ENCODE results near the gene SAP130. TPM values are rescaled to one million over a fixed set of nuclear protein-coding genes. Genes with fewer than 3 reads are reported as not detected.

The SAP130 gene
- total and polyA plus RNA-seq, 2 of the 4 experiments (the other 2 are of a cell fraction): 6.1 to 17.1 TPM

DNA sequence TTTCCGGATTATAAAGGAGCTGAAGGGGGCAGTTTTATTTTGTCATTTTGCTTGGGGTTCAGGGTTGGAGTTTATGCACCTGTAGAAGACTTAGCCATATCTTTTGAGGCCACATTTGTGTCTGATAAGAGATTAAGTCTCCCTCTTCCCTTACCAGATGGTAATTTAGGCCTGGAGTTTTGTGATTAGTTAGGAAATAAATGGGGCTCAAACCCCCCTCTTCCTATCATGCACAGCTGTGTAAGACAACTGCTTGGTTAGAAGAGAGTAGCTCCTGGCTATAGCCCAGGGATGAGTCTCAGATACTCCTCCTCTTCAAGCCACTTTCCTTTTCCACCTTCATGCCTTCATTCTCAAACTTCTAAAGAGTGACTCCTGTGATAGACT lies 802 bp upstream of the SAP130 start (continued):
- TF ChIP-seq POLR2A (IDR thresholded peaks at IDR 0.05; ENCODE audit: low read depth, low read length) (no peak), RFX5 (IDR thresholded peaks at IDR 0.05; ENCODE audit: low read depth, low read length) (no peak), MAZ (IDR thresholded peaks at IDR 0.05; ENCODE audit: borderline replicate concordance, low read depth, low read length) (no peak), FOS (IDR thresholded peaks at IDR 0.05; ENCODE audit: low read depth, low read length) (no peak), MXI1 (IDR thresholded peaks at IDR 0.05; ENCODE audit: borderline replicate concordance, low read depth, low read length) (no peak), CHD1 (IDR thresholded peaks at IDR 0.05; ENCODE audit: low read depth, low read length) (no peak)

DNA sequence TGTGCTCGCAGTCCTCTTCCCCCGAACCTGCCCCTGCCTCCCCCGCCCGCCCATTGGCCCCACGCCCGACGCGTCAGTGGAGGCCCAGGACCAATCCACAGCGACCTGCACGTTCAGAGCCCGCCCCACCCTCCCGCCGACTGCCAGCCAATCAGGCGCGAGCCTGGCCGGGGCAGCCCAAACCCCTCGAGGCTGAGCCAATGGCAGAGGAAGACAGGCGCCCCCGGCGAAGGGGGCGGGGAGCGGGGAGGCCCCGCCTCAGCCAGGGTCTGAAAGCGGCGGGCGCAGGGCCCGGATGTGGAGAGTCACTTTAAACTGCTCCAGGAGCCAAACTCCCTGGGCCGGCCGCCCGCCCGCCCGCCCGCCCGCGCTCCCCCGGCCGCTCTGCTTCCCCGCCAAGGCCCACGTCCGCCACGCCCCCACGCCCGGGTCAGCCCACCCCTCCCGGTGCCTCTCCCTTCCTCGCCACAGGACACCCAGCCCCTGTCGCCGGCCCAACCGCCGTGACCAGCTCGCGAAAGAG lies 520 bp downstream of the SAP130 start:
- peaks cover 2% of the 10 kb centered on the region; the same call in 1 of the 2 replicates for H3K4me1 ChIP-seq (ENCODE audit: control insufficient read depth, insufficient read depth, low read length)
- no peak overlapping the region for H2BK15ac ChIP-seq (ENCODE audit: low read depth, low read length)
- H3K4ac ChIP-seq (ENCODE audit: low read depth, low read length): peak overlapping the region; percentile 65; the same call in 1 of the 2 replicates
- no peak overlapping the region for H3K23ac ChIP-seq (ENCODE audit: low read depth, low read length)
- ChIA-PET CTCF (no interaction called here), POLR2A (ENCODE audit: unreplicated experiment) (no interaction called here)
- H3K9me3 ChIP-seq (ENCODE audit: control insufficient read depth, insufficient read depth, low read length): peaks cover 3% of the 10 kb centered on the region; the same call in 1 of the 2 replicates
- in situ Hi-C loops (cut with MboI; ENCODE audit: low sequenced_read_pairs) (no loop called here), intact Hi-C loops (cut with micrococcal nuclease) (no loop called here), dilution Hi-C loops (cut with HindIII; ENCODE audit: low sequenced_read_pairs, unreplicated experiment) (no loop called here)
- H2BK5ac ChIP-seq (ENCODE audit: low read depth, low read length, poor library complexity, severe bottlenecking): peak overlapping the region; percentile 87
- DNase-seq (peak; percentile 98), ATAC-seq (ENCODE audit: low read depth) (peak; percentile 90)
- H3K79me1 ChIP-seq (ENCODE audit: low read depth in 1 of 2, low read length in 2 of 2): peaks cover 8 to 22% of the 10 kb centered on the region in 2 experiments; a peak in 3 of 4 replicates
- peak overlapping the region; percentile 21; the same call in 1 of the 2 replicates for H2AK5ac ChIP-seq (ENCODE audit: low read depth, low read length)
- no peaks in the 10 kb centered on the region for H3K9me1 ChIP-seq (ENCODE audit: insufficient read depth, low read length)
- TF ChIP-seq, protein P1, sequence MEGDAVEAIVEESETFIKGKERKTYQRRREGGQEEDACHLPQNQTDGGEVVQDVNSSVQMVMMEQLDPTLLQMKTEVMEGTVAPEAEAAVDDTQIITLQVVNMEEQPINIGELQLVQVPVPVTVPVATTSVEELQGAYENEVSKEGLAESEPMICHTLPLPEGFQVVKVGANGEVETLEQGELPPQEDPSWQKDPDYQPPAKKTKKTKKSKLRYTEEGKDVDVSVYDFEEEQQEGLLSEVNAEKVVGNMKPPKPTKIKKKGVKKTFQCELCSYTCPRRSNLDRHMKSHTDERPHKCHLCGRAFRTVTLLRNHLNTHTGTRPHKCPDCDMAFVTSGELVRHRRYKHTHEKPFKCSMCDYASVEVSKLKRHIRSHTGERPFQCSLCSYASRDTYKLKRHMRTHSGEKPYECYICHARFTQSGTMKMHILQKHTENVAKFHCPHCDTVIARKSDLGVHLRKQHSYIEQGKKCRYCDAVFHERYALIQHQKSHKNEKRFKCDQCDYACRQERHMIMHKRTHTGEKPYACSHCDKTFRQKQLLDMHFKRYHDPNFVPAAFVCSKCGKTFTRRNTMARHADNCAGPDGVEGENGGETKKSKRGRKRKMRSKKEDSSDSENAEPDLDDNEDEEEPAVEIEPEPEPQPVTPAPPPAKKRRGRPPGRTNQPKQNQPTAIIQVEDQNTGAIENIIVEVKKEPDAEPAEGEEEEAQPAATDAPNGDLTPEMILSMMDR (conservative IDR thresholded peaks at IDR 0.05; ENCODE audit: low read depth, low read length): no peak
- TF ChIP-seq POLR2A (IDR thresholded peaks at IDR 0.05; ENCODE audit: low read depth, low read length): 0 out of 2 replicates have a peak, but pooled peaks have one; percentile 2
- TF ChIP-seq MAZ (IDR thresholded peaks at IDR 0.05; ENCODE audit: borderline replicate concordance, low read depth, low read length): peak; percentile 97
- no peak overlapping the region; the same call in 1 of the 2 replicates for H4K5ac ChIP-seq (ENCODE audit: low read depth, low read length)
- no peak overlapping the region for H2BK120ac ChIP-seq (ENCODE audit: low read depth, low read length)
- peaks cover 3% of the 10 kb centered on the region; the same call in 1 of the 2 replicates for H4K20me1 ChIP-seq (ENCODE audit: insufficient read depth, low read length)
- no peak overlapping the region; the same call in 1 of the 2 replicates for H4K91ac ChIP-seq (ENCODE audit: insufficient read depth, low read depth, low read length)
- H3K27me3 ChIP-seq (ENCODE audit: control insufficient read depth, insufficient read depth, low read length): no peaks in the 10 kb centered on the region
- peak overlapping the region; percentile 85 for H3K9ac ChIP-seq (ENCODE audit: low read depth, low read length)
- no peaks in the 10 kb centered on the region for H3K36me3 ChIP-seq (ENCODE audit: control insufficient read depth, insufficient read depth, low read length)
- H2AK9ac ChIP-seq (replicated peaks; ENCODE audit: low read depth, low read length, poor library complexity): peak overlapping the region; percentile 80
- H3K4me3 ChIP-seq (ENCODE audit: insufficient read depth, low read depth, low read length): peak overlapping the region; percentile 85
- 0% methylated on average over 7 of the region's 51 CpGs; no CpG with 5 or more reads in 1 of the 2 experiments for WGBS, 2 experiments (ENCODE audit: extremely low coverage in 2 of 2, insufficient read length in 1 of 2)
- no peak overlapping the region for H2BK20ac ChIP-seq (ENCODE audit: low read depth, low read length)
- no peak overlapping the region; the same call in 1 of the 2 replicates for H3K4me2 ChIP-seq (ENCODE audit: low read depth, low read length)
- no peak overlapping the region; the same call in 1 of the 2 replicates for H3K56ac ChIP-seq (ENCODE audit: extremely low read depth, insufficient read depth, low read length)
- peak overlapping the region; percentile 100 for H2AFZ ChIP-seq (replicated peaks; ENCODE audit: low read length, poor library complexity)
- peak overlapping the region; percentile 72; the same call in 1 of the 2 replicates for H3K14ac ChIP-seq (replicated peaks; ENCODE audit: low read depth, low read length)
- peak overlapping the region in 1 of 2 experiments; percentile 39; a peak in 1 of 4 replicates for H4K8ac ChIP-seq (ENCODE audit: low read depth in 2 of 2, low read length in 2 of 2)
- no TSS peak for BruUV-seq (replicated peaks)
- peak overlapping the region; percentile 88 for H3K27ac ChIP-seq (ENCODE audit: insufficient read depth, low read length)
- no peak overlapping the region; the same call in 1 of the 2 replicates for H3K18ac ChIP-seq (ENCODE audit: low read depth, low read length)

All from IMR-90 (cell line).